Measurements from ENCODE around the gene SURF1. TPM values are rescaled to one million over a fixed set of nuclear protein-coding genes. Genes with fewer than 3 reads are reported as not detected.

The SURF1 gene
- total and polyA plus RNA-seq, 9 of the 15 experiments (the other 6 are each of a cell fraction or from before 2014, with no cell fraction given) = 16.1 to 31.3 (median 20.9) TPM

DNA sequence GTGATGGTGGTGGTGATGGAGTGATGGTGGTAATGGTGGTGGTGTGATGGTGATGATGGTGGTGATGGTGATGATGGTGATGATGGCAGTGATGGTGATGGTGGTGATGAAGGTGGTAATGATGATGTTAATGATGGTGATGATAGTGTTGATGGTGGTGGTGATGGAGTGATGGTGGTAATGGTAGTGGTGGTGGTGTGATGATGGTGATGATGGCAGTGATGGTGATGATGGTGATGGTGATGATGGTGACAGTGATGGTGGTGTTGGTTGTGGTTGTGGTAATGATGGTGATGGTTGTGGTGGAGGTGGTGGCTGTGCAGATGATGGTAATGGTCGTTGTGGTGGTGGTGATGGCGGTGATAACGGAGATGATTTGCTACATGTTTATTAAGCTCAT, 27.2 kb upstream of the SURF1 start:
- no peak overlapping the region for H2AFZ ChIP-seq (ENCODE audit: low read depth, low read length)
- no peaks in the 10 kb centered on the region for H3K9me1 ChIP-seq (ENCODE audit: control insufficient read depth, insufficient read depth, low read length)
- intact Hi-C loops (cut with micrococcal nuclease) = no loop called here
- H3K4me1 ChIP-seq (replicated peaks in 1 of 2; ENCODE audit: control insufficient read depth in 2 of 2, insufficient read depth in 2 of 2, low read length in 2 of 2) = peaks cover 3 to 16% of the 10 kb centered on the region in 2 experiments; a peak in 3 of 5 replicates
- ChIA-PET CTCF (ENCODE audit: low intra/inter-chr PET ratio) (no interaction called here), POLR2A (interaction anchor here (0.6 to 1.7 kb wide), 3 partner anchors 12 to 360 kb away, joined by 3 to 4 read pairs (median 3); no protein-coding TSS in a partner anchor)
- H3K79me2 ChIP-seq (ENCODE audit: control insufficient read depth, insufficient read depth, low read length) = no peaks in the 10 kb centered on the region
- TF ChIP-seq, protein P1, sequence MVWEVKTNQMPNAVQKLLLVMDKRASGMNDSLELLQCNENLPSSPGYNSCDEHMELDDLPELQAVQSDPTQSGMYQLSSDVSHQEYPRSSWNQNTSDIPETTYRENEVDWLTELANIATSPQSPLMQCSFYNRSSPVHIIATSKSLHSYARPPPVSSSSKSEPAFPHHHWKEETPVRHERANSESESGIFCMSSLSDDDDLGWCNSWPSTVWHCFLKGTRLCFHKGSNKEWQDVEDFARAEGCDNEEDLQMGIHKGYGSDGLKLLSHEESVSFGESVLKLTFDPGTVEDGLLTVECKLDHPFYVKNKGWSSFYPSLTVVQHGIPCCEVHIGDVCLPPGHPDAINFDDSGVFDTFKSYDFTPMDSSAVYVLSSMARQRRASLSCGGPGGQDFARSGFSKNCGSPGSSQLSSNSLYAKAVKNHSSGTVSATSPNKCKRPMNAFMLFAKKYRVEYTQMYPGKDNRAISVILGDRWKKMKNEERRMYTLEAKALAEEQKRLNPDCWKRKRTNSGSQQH (CRISPR knock-in tag; IDR thresholded peaks at IDR 0.05) = 0 out of 2 replicates have a peak, but pooled peaks have one; percentile 13
- peak; percentile 79; the same call in 1 of the 2 replicates for TF ChIP-seq YBX1 (IDR thresholded peaks at IDR 0.05)
- TF ChIP-seq CREBBP (IDR thresholded peaks at IDR 0.05; ENCODE audit: low read depth, low read length) = peak; percentile 41
- no peak for TF ChIP-seq ZNF77 (CRISPR knock-in tag; IDR thresholded peaks at IDR 0.05)
- no peak for ATAC-seq
- H3K36me3 ChIP-seq (ENCODE audit: control insufficient read depth, insufficient read depth, low read length) = no peaks in the 10 kb centered on the region
- no peak overlapping the region for H3K9ac ChIP-seq (ENCODE audit: insufficient read depth in 1 of 2, low read depth in 2 of 2, low read length in 2 of 2)
- no peak overlapping the region for H3K4me3 ChIP-seq
- WGBS (ENCODE audit: insufficient coverage, low coverage, missing lambda C conversion rate) = 0% methylated on average over 3 of the region's 3 CpGs
- H4K20me1 ChIP-seq (replicated peaks; ENCODE audit: control insufficient read depth, insufficient read depth, low read length) = no peaks in the 10 kb centered on the region; the same call in 1 of the 2 replicates
- H3K4me2 ChIP-seq (ENCODE audit: insufficient read depth, low read length) = no peak overlapping the region
- in situ Hi-C loops (cut with MboI) = no loop called here
- no peak overlapping the region for H3K27ac ChIP-seq (ENCODE audit: extremely low read depth, low read depth, low read length)
- peaks cover 9 to 31% of the 10 kb centered on the region in 2 experiments; a peak in 4 of 5 replicates for H3K27me3 ChIP-seq (ENCODE audit: control insufficient read depth in 2 of 2, insufficient read depth in 2 of 2, low read length in 2 of 2)
- no TSS peak for BruUV-seq (replicated peaks)
- peaks cover 5% of the 10 kb centered on the region for H3K9me3 ChIP-seq (replicated peaks; ENCODE audit: control insufficient read depth, insufficient read depth, low read depth, low read length)
- FAIRE-seq = no peak
- no peak for DNase-seq (ENCODE audit: extremely low read depth in 1 of 4, low spot score in 3 of 4)
